22Rv1 (cell line): Measurements from ENCODE around the gene CFAP410.

ENCODE experiments used
- H3K27ac ChIP-seq: fragments of 450-650 bp; 2 replicates; pipeline ENCODE4 v1.5.1; 2017
- ZFX ChIP-seq: fragments of 450-650 bp; IDR thresholded peaks from 2 replicates; pipeline ENCODE4 v1.6.1; 2017; ENCODE audit warnings: antibody characterized with exemption, borderline replicate concordance
- TF ChIP-seq, protein P1 (sequence below): fragments of 450-650 bp; IDR thresholded peaks from 2 replicates; pipeline ENCODE4 v1.5.1; 2017; ENCODE audit warnings: mild to moderate bottlenecking

The CFAP410 gene

GRCh38 chr21:44322621-44323325 is 16.4 kb downstream of the CFAP410 start:
- no peak overlapping the region for H3K27ac ChIP-seq
- TF ChIP-seq, protein P1, sequence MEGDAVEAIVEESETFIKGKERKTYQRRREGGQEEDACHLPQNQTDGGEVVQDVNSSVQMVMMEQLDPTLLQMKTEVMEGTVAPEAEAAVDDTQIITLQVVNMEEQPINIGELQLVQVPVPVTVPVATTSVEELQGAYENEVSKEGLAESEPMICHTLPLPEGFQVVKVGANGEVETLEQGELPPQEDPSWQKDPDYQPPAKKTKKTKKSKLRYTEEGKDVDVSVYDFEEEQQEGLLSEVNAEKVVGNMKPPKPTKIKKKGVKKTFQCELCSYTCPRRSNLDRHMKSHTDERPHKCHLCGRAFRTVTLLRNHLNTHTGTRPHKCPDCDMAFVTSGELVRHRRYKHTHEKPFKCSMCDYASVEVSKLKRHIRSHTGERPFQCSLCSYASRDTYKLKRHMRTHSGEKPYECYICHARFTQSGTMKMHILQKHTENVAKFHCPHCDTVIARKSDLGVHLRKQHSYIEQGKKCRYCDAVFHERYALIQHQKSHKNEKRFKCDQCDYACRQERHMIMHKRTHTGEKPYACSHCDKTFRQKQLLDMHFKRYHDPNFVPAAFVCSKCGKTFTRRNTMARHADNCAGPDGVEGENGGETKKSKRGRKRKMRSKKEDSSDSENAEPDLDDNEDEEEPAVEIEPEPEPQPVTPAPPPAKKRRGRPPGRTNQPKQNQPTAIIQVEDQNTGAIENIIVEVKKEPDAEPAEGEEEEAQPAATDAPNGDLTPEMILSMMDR, result no peak
- TF ChIP-seq ZFX, result no peak

DNA sequence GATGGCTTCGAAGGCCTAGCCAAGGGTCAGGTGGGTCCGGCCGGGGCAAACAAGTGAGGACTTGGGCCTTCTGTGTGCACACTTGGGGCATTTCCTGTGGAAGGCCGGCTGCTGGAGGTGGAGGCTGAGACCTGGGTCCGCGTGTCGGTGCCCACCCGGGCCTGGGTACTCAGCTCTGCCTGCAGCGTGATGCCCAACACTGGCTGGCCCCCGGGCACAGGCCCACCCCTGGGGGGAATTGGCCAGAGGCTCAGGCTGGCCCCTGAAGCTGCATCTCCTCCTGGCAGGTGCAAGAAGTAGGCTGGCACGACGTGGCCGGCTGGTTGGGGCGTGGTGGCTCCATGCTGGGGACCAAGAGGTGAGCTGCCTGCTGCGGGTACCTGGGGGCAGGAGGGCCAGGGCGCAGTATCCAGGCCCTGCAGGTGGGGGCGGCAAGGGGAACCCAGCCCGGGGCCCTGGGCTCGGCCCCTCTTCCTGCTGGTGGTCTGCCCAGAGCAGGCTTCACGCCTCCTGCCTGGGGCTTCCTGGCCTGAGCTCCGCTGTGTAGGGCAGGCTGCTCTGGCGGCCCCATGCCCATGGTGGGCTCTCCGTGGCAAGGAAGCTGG is 17.2 kb downstream of the CFAP410 start:
- no peak for TF ChIP-seq ZFX
- no peak overlapping the region for H3K27ac ChIP-seq

DNA sequence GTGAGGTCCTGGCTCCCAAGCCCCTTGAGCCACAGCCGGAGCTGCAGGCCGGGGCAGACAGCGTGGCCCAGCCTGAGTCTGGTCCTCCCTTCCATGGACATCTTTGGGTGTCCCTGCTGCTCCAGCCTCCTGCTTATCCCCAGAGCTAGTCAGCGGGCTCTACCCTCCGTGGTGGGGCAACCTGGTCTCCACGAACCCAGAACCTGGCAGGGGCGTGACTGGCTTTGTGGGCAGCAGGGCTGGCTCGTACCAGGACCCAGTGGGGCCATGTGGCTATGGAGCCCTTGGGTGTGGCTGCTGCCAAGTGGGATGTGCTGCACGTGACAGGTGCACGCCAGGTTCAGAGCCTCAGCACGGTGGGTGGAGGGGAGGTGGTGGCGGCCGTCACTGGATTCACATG is 18.3 kb downstream of the CFAP410 start:
- TF ChIP-seq, protein P1, result no peak
- no peak for TF ChIP-seq ZFX

GRCh38 chr21:44319407-44320065 is 19.7 kb downstream of the CFAP410 start:
- no peak overlapping the region for H3K27ac ChIP-seq
- no peak for TF ChIP-seq ZFX
- TF ChIP-seq, protein P1, result no peak

More for the DNA sequence above, 18.3 kb downstream of the CFAP410 start:
- H3K27ac ChIP-seq, result no peak overlapping the region

GRCh38 chr21:44318489-44319285 is 20.5 kb downstream of the CFAP410 start:
- TF ChIP-seq ZFX, result no peak
- TF ChIP-seq, protein P1, result no peak
- H3K27ac ChIP-seq, result no peak overlapping the region

GRCh38 chr21:44317871-44318270 is 21.3 kb downstream of the CFAP410 start:
- no peak for TF ChIP-seq ZFX
- TF ChIP-seq, protein P1, result no peak
- H3K27ac ChIP-seq, result no peak overlapping the region

DNA sequence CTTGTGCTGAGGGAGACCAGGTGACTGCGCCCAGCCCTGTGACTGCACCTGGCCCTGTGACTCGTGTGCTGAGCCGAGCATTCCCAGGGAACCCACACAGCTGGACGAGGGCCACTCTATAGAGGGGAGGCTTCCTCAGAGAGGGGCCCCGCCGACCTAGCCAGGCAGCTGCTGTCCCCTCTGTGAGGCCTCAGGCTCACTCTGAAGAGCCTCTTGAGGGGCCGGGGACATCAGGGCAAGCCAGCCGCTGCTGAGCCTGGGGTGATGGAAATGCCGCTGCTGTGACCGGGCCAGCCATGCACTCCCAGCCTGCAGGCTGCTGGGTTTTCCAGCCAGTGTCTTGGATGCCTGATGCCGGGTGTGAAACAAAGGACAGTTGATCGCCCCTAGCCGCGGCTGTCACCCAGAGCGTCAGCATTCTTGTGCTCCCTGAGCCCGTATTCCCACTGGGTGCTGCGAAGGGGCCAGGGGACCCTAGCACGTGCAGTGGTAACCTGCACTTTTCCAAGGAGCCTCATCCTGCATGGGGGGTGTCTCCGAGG is 21.9 kb downstream of the CFAP410 start:
- H3K27ac ChIP-seq, result no peak overlapping the region

More for the DNA sequence above, 21.9 kb downstream of the CFAP410 start:
- TF ChIP-seq, protein P1, result no peak
